CD4-positive, alpha-beta T cell treated with Interleukin-6 at 100 ng/mL for 8 hours (primary cell): ENCODE results near the gene FYN.
"Not testable (repeated sequence)": the region's sequence is repeated elsewhere in the genome, so short reads cannot be mapped to it uniquely, and the experiment has no call there.

Experiments
- DNase-seq: peaks from one replicate; pipeline ENCODE4 v3.0.0-alpha.2; 2020; ENCODE audit warnings: mixed read lengths, low spot score

Gene FYN

DNA sequence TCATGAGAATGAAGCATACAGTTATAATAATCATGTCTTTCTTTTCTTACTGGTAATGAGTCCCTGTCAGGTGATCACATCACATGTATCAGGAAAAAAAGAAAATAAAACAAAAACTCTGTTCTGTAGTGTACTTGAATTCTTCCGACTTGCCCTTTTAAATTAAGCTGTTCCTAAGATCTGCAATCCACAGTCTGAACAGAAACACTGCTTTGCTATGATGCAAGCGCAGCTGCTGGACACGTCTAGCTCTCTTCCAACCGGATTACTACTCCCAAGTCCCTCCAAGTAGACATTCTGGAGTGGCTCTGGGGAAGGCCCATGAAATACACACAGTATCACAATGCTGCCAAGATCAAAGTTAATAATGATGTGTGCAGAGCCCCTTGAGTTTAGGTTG, 83.7 kb downstream of the FYN start:
- no peak for DNase-seq

DNA sequence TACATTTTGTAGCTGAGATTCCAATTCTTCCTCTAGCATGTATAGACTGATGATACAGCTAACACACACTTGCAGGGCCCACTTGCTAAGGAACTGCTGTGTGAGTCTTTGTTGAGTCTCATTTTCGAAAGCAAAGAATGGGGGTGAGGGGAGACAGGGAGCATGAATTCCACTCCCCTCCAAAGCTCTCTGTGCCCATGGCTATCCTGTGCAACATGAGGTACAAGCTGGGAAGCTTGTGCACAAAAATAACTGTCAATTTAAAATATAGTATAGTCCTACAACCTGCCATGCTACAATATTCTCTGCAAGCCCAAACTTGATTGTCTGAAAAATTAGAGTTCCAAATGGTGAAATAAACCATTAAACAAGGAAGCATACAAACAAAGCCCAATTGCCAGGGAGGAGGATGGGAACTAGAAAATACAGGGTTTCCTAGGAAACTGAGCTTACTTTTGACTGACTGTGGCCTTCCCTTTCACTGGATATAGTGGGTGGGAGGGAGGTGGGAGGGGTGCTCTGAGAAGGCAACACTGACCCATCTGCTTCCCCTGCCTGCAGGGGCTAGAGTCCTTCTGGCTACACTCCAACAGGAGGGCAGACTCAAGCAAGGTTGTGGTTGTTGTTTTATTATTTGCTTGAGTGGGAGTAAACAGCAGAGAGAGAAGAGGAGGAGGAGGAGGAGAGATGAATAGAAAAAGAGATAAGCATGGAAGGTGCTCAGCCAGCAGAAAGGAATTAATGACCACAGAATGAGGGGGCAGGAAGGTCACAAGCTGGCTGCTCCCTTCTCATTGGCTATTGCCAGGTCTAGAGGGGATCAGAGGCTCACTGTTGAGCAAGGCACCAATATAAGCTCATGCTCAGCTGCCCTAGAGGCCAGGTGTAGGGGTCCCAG, 84.6 kb downstream of the FYN start:
- DNase-seq: no peak

- DNase-seq: not testable (repeated sequence)
These were observed 87.1 kb downstream of the FYN start for GRCh38 chr6:111786151-111786550.

- no peak for DNase-seq
These were observed 88.8 kb downstream of the FYN start for GRCh38 chr6:111784433-111784832.

- DNase-seq: no peak
These were observed 90.3 kb downstream of the FYN start for GRCh38 chr6:111782887-111783466.

GRCh38 chr6:111782192-111782809, 91.0 kb downstream of the FYN start:
- no peak for DNase-seq

DNA sequence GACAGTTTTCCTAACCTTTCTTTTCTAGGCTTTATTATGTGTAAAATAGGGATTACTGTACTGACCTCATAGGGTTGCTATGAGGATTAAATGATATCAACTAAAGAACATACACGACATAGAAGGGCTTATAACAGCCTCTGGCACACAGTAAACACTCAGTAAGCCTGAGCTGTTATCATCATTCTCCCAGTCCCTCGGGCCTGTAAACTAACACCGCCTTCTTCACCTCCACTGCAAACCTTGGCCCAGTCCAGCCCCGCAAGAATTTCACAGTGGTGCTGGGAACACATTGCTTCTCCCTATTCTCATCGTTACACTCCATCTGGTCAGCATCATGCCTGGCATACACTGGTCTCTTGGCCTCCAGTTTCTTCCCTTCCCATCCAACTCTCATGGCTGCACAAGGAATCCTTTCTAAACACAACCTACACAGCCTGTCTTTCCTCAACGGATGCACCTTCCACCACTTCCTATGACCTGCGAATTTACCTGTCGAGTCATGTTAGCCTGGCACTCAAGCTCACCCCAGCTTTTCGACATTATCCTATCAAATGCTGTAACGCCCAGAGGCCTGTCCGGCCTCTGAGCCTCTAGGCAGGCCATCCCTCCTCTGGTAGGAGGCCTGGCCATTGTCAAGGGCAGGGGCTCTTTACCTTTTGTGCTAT, 92.1 kb downstream of the FYN start:
- no peak for DNase-seq

GRCh38 chr6:111780393-111780792, 92.9 kb downstream of the FYN start:
- DNase-seq: no peak

DNA sequence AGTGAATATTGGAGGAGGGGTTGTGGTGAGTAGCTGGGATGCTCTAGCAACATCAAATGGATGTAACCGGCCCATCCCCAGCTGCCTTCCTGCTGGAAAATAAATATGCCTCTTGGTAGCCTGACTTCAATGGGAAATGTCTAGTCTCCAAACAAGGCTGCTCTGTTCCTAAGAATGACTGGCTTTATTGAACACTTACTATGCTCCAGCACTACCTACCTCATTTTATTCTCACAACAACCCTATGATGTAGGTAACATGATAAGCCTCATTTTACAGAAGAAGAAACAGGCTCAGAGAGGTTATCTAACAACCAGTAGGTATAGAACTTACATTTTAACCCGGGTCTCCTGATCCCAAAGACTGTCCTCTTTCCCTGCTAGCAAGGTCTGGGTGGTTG, 93.6 kb downstream of the FYN start:
- no peak for DNase-seq

- no peak for DNase-seq
These were observed 94.2 kb downstream of the FYN start for GRCh38 chr6:111779031-111779430.

GRCh38 chr6:111777357-111777756, 95.9 kb downstream of the FYN start:
- DNase-seq: peak; percentile 36

DNA sequence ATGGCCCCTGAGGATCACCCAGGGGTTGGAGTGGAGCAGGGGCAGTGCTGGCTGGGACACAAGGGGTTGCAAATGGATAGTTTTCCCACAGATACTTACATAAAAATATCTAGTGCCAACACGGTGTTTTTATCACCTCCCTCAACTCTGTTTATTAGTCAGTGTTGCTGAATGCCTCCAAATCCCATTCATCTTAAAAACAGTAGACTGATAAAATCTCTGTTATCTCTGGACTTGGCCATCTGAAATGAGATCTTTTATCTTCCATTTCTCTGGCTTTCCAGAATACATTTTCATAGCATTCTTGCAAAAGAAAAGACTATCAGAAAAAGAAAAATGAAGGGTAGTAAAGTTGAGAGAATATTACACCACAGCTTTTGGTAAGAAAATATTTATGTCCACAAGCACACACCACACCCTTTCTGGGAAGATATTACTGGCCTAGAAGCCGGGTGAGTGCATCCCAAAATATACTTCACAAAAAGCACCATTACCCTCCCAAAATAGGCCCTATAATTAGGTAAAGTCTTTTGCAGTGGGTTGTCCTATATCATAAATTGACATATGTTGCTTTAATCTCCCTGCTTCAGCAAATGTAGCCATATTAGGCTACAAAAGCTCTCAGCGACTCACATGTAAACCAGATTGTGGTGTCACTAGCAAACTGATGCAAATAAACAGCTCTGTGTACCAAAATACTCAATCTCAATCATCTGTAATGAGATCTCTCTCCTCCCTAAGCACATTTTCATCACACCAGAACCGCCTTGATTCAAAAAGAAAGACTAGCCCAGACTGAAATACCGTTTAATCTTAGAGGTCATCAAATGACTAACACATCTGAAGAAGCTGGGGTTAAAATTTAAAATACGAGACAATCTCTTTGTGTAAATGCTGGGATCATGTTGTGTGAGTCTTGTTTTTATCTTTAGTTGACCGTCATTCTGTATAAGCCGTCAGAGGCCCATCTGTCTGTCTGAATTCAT, 96.7 kb downstream of the FYN start:
- no peak for DNase-seq

- DNase-seq: no peak
These were observed 97.9 kb downstream of the FYN start for GRCh38 chr6:111775145-111775922.

- DNase-seq: no peak
These were observed 98.9 kb downstream of the FYN start for GRCh38 chr6:111774346-111774703.

DNA sequence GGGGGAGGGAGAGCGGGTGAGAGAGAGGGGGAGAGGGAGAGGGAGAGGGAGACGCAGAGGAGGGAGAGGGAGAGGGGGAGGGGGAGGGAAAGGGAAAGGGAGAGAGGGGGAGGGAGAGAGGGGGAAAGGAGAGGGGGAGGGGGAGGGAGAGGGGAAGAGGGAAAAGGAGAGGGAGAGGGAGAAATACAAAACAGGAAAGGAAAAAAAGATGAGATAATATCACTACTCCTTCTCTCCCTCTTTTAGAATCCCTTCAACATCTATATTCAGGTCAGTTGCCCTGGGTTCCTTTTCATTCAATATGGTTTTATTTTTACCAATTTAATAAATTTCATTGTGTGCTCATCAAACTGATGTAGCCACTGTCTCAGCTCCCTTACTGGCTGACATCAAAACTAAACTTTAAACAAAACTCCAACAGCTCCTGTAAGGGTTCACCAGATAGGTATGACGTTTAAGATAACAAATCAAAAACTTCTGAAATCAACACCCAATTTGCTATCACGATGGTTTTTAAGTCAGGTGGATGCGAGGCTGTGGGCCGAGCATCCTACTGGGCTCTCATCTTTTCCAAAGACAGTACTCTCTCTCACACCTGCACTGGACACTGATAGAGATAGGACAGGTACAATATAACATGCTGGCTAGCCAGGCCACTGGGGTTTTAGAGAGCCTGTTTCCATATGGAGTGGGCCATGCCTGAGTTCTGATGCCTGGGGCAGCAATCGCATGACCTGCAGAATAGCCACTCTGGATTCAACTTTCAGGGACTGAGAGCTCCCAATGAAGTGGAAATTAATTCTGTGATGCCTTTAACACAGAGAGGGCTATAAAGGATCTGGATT, 99.5 kb downstream of the FYN start:
- DNase-seq: no peak

DNA sequence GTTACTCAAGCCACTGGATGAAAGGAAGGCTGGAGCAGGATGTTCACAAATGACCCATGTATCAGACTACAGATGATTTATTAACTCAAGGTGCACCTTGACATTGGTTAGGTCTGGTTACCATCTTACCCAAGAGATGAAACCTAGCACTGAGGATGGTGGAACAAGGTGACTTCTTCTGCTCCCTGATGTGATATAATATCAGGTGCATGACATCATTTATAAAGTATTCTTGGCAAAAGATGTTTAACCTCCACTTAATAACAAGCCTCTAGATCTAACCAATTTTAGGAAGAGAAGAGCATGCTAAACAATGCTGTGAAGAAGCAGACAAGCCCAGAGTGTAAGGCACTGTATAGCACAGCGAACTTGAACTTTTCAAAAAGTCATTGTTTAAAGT, 100.9 kb downstream of the FYN start:
- no peak for DNase-seq

DNA sequence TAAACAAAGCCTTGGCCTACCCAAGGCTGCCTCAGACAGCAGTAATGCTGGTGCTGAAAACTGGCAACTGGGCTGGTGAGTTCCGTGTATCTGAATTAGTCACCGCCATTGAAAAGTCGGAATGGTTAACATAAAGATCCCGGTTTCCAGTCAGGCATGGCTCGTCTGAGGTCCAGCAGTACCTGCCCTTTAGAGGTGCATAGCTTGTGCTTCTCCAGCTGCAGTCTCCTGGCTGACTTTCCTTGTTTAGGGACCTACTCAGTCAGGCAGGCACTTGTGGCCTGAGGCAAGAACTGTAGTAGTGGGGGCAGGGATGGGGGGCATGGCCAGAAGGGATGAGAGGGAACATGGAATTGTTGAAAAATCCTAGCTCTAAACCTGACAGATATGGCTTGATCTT, 101.6 kb downstream of the FYN start:
- no peak for DNase-seq

GRCh38 chr6:111771094-111771432, 102.2 kb downstream of the FYN start:
- no peak for DNase-seq

- no peak for DNase-seq
These were observed 102.8 kb downstream of the FYN start for GRCh38 chr6:111770263-111771093.
